K562 (cell line): Measurements from ENCODE around the gene TPBGL.

ENCODE experiments used
- EZH2 ChIP-seq: IDR thresholded peaks from 2 replicates; pipeline ENCODE4 v1.6.1; 2012; ENCODE audit warnings: low read depth, mild to moderate bottlenecking, inconsistent platforms, low read length, borderline replicate concordance
- GATAD2A ChIP-seq: fragments of 450-650 bp; IDR thresholded peaks from 2 replicates; pipeline ENCODE4 v1.6.1; 2017
- SMC3 ChIP-seq: conservative IDR thresholded peaks from 2 replicates; pipeline ENCODE4 v1.6.1; 2011; ENCODE audit warnings: low read depth, low read length, improper control_type of control experiment; ENCODE audit not compliant: insufficient read depth
- TBP ChIP-seq: optimal IDR thresholded peaks from 2 replicates; pipeline ENCODE3; 2011; ENCODE audit warnings: low read depth, low read length, improper control_type of control experiment
- ZNF583 ChIP-seq: fragments of 250-450 bp; sonication (Bioruptor Pico); IDR thresholded peaks from 2 replicates; pipeline ENCODE4 v1.4.0; 2020

GRCh38 chr11:75214411-75214821, 26.2 kb upstream of the TPBGL start:
- TF ChIP-seq ZNF583 (CRISPR knock-in tag) (no peak), SMC3 (0 out of 2 replicates have a peak, but pooled peaks have one; percentile 48), EZH2 (no peak), TBP (no peak), GATAD2A (no peak)
